ENCODE measurements around the gene USH2A. TPM values are rescaled to one million over a fixed set of nuclear protein-coding genes. Genes with fewer than 3 reads are reported as not detected.

The USH2A gene
- total RNA-seq, 3 donors from 2014 or later: not detected

DNA sequence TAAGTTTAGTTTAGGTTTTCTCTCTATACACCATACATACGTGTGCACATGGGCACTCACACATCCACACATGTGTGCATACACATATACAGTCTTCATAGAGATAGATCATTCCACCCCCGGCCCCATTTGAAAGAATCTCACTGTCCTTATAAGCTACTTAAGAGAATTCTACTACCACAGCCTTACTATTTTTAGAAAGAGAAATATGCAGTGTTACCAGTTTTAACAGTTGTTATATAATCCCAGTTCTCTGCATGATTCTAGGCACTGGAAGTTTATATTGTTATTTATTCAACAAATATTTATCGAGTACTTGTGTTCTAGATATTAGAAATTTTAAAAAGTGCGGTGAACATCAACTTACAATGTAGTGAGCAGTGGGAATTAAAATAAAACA, 814.6 kb downstream of the USH2A start:
- H3K4me1 Mint-ChIP-seq (ENCODE audit: low read depth): no peaks in the 10 kb centered on the region
- H3K4me3 Mint-ChIP-seq: no peak overlapping the region
- peaks cover 14% of the 10 kb centered on the region for H3K36me3 Mint-ChIP-seq (ENCODE audit: insufficient read depth)
- H3K27me3 Mint-ChIP-seq (ENCODE audit: low read depth): no peaks in the 10 kb centered on the region
- H3K9me3 Mint-ChIP-seq: no peaks in the 10 kb centered on the region
- DNase-seq (no peak), ATAC-seq (no peak)

DNA sequence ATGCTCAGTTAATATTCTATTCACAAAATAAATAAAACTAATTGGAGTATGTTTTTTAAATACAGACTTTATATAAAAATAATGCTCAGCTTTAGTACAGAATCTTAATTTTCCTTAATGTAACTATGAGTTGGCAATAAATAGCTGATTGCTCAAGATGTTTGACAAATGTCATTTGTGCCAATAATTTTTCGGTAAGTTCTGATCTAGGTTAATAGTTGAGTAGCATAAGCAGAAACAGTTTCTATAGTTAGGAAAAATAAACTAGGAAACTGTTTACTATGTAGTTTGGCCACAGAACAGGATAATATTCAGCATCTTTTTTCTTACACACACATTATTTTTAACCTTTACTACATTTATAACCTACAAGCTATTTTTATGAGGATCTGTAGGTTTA, 815.8 kb downstream of the USH2A start:
- no peak for DNase-seq
- Mint-ChIP-seq H3K4me1 (ENCODE audit: low read depth) (no peaks in the 10 kb centered on the region), H3K9me3 (no peaks in the 10 kb centered on the region), H3K27me3 (ENCODE audit: low read depth) (no peaks in the 10 kb centered on the region), H3K4me3 (no peak overlapping the region), H3K36me3 (ENCODE audit: insufficient read depth) (peaks cover 8% of the 10 kb centered on the region)
- no peak for ATAC-seq

DNA sequence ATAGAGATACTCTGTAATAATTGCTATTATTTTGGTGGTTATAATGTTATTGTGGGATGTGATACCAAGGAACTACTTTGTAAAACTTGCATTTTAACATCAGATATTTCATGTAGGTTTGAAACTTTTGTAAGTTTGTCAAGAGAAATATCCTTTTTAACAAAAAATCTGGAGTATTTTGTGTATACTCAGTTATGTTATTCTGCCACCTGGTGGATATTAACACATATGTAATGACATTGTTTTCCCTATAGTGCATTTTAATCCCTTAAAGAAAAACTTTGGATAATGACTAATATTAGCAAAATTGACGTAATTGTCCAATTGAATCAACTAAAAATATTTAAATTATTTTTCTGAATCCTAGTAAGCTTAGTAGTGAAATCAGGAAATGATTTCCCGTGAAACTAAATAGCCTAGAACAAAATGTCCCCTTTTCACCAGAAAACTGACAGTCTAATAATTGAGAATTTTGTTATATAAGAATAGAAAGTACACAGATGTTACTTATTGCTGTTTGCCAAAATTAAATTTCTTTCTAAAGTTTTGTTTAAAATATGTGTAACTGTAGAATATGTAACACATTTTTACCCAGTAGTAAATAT, 816.6 kb downstream of the USH2A start:
- H3K36me3 Mint-ChIP-seq (ENCODE audit: insufficient read depth): peaks cover 7% of the 10 kb centered on the region
- H3K9me3 Mint-ChIP-seq: no peaks in the 10 kb centered on the region
- ATAC-seq (no peak), DNase-seq (no peak)
- no peaks in the 10 kb centered on the region for H3K27me3 Mint-ChIP-seq (ENCODE audit: low read depth)
- H3K4me3 Mint-ChIP-seq: no peak overlapping the region
- H3K4me1 Mint-ChIP-seq (ENCODE audit: low read depth): no peaks in the 10 kb centered on the region

DNA sequence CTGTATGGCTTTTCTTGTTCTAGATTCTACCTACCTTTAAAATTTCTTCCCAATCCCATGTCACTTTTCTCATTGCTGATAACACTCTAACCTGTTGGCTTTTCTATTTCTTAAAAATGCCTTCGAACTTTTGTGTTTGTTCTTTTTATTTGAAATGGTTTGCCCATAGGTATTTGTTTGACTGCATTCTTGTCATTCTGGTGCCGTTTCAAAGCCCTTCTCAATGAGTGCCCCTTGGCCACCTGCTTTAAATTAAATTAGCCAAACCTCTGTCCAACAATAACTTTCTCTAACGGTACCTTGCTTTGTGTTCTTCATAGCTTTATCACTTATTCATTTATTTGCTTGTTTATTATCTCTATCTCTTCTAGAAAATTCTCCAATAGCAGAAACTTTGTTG, 817.2 kb downstream of the USH2A start:
- Mint-ChIP-seq H3K9me3 (no peaks in the 10 kb centered on the region), H3K27me3 (ENCODE audit: low read depth) (no peaks in the 10 kb centered on the region), H3K4me1 (ENCODE audit: low read depth) (no peaks in the 10 kb centered on the region), H3K36me3 (ENCODE audit: insufficient read depth) (peaks cover 7% of the 10 kb centered on the region), H3K4me3 (no peak overlapping the region)
- ATAC-seq (no peak), DNase-seq (no peak)

DNA sequence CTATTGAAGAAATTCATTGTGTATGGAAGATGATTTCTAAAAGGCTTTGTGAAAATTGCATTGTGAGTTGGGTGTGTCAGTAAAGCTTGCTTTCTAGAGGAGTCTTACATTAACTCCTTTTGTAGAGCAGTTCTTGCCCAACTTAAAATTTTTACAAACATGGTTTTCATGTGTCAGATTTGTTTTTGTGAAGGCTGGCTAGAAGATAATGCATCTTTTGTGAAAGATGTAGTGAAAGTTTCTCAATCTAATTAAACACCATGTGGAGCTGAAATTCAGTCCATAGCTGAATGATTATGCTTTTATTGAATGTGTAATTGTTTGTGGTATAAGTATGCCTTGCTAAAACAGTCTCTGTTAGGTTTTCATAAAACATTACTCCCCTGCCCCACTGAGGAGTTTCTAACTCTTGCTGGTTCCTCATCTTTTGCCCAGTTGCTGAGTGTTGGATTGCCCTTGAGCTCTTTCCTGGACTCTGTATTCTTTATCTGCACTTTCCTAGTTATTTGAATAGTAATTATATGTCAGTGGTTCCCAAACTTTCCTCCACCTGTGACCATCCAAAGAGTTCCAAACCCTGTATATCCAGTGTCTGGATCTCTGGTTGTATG, 818.1 kb downstream of the USH2A start:
- no peak for ATAC-seq
- Mint-ChIP-seq H3K4me3 (no peak overlapping the region), H3K4me1 (ENCODE audit: low read depth) (no peaks in the 10 kb centered on the region), H3K36me3 (ENCODE audit: insufficient read depth) (peaks cover 7% of the 10 kb centered on the region), H3K9me3 (no peaks in the 10 kb centered on the region), H3K27me3 (ENCODE audit: low read depth) (no peaks in the 10 kb centered on the region)
- no peak for DNase-seq

DNA sequence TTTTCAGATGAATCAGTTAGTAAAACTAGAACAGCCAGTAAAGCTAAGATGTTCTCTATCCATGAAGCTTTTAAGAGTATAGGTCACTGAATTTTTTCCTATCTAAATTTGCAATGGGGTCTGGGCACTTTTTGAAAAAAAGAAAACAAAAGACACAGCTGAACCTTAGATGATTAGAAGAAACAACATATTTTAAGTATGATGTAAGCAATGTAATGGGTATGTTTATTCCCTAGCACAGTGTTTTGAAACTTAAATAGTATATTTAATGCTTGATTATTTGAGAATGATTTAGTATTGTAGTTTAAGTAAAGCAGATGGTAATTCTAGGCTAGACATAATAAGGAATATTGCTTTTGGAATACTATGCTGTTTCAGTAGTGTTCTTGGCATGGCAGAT, 819.9 kb downstream of the USH2A start:
- Mint-ChIP-seq H3K27me3 (ENCODE audit: low read depth) (no peaks in the 10 kb centered on the region), H3K9me3 (no peaks in the 10 kb centered on the region), H3K36me3 (ENCODE audit: insufficient read depth) (peaks cover 2% of the 10 kb centered on the region), H3K4me1 (ENCODE audit: low read depth) (no peaks in the 10 kb centered on the region), H3K4me3 (no peak overlapping the region)
- ATAC-seq: no peak
- no peak for DNase-seq

DNA sequence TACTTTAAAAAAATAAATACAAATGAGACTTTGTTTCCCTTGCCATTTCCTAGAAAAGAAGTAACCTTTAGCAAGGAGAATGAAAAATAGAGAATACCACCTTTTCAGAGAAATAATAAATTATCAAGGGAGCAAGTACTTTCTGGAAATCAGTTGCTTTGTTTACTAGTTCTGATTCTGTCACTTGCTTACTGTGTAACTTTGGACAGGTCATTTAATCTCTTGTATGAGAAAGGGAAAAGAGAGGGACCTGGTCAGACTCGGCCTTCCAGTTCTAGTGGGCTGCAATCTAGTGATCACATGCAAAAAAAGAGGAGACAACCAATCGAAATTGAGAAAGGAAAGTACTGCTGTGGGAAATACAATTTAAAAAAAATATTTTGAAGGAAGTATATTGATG, 822.0 kb downstream of the USH2A start:
- no peak for ATAC-seq
- Mint-ChIP-seq H3K27me3 (ENCODE audit: low read depth) (no peaks in the 10 kb centered on the region), H3K36me3 (ENCODE audit: insufficient read depth) (no peaks in the 10 kb centered on the region), H3K9me3 (no peaks in the 10 kb centered on the region), H3K4me3 (no peak overlapping the region), H3K4me1 (ENCODE audit: low read depth) (no peaks in the 10 kb centered on the region)
- DNase-seq: no peak

DNA sequence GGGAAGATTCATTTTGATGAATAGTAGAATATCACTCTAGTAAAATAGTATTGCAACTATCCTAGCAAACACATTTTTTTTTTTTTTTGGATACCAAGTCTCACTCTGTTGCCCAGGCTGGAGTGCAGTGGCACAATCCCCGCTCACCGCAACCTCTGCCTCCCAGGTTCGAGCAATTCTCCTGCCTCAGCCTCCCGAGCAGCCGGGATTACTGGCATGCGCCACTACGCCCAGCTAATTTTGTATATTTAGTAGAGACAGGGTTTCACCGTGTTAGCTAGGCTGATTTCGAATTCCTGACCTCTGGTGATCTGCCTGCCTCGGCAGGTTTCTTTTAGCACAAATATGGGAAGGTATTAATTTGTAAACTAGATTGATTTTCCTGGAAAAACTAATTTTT, 822.4 kb downstream of the USH2A start:
- Mint-ChIP-seq H3K27me3 (ENCODE audit: low read depth) (no peaks in the 10 kb centered on the region), H3K4me1 (ENCODE audit: low read depth) (no peaks in the 10 kb centered on the region), H3K9me3 (no peaks in the 10 kb centered on the region), H3K4me3 (no peak overlapping the region), H3K36me3 (ENCODE audit: insufficient read depth) (no peaks in the 10 kb centered on the region)
- no peak for ATAC-seq
- DNase-seq: no peak

DNA sequence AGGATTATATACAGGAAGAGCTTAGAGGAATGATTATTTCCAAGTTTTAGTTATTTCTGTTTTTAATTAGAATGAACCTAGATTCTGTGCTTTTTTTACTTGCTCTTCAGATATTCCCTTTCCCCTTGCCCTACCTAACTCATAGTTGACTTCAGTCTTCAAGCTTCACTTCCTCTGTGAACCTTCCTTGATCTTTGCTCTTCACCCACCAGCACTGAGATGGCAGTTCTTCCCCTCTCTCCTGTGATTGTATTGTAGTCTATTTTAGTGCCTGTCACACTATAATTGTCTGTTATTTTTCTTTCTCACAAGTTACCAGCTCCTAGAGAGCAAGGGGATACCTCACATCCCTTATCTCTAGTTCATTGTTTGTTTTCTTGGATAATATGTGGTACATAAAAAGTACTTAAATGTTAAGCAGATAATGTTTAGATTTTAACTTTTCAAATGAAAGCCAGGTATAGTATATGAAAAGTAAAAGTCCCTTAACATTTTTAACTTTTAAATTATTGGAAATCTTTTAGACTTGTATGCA, 822.9 kb downstream of the USH2A start:
- DNase-seq (no peak), ATAC-seq (no peak)
- Mint-ChIP-seq H3K9me3 (no peaks in the 10 kb centered on the region), H3K36me3 (ENCODE audit: insufficient read depth) (no peaks in the 10 kb centered on the region), H3K27me3 (ENCODE audit: low read depth) (no peaks in the 10 kb centered on the region), H3K4me3 (no peak overlapping the region), H3K4me1 (ENCODE audit: low read depth) (no peaks in the 10 kb centered on the region)

DNA sequence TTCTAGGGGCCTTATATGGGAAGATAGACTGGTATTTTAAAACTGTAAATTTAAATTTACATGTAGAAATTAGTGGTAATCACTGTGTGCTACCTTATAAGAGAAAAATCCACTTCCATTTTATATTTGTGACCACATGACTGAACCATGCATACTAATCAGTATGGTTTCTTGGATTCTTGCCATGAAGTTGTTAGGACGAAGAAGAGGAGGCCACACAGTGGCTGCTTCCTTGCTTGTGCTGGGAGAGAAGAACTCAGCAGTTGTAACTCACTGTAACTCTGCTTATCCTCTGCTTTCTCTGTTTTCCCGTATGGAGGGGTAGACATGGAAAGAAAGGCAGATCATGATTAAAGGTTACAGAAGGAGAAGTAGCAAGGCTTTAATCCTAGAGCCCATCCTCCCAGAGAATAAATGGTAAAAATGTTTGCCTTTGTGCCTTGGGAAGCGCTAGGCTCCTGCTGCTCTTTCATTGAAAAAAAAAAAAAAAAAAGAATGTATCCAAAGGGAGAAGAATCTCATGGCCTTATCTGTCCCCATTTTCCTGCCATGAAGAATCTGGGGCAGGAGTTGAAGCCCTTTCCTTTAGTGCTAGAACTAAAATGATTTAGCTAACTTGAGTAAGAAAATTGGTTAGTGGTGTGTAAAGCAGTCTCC, 823.7 kb downstream of the USH2A start:
- no peak for DNase-seq
- no peaks in the 10 kb centered on the region for H3K36me3 Mint-ChIP-seq (ENCODE audit: insufficient read depth)
- no peak overlapping the region for H3K4me3 Mint-ChIP-seq
- no peaks in the 10 kb centered on the region for H3K9me3 Mint-ChIP-seq
- H3K4me1 Mint-ChIP-seq (ENCODE audit: low read depth): no peaks in the 10 kb centered on the region
- no peaks in the 10 kb centered on the region for H3K27me3 Mint-ChIP-seq (ENCODE audit: low read depth)
- ATAC-seq: no peak

DNA sequence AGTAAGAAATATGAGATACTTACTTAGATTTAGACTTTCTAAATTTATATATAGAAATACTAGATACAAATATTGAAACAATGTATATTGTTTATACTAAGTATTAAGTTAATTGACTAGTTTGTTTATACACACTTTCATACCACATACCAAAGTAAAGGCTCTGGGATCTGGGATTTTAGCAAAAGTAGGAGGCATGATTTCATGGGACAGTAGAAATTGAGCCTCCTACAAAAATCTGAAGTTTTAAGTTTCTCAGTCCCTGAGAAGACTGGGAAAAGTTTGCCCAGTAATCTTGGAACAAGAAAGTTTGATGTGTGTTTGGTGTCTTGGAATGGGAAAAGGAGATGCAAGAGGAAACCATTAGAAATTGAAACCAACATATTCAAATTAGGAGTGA, 825.3 kb downstream of the USH2A start:
- H3K4me1 Mint-ChIP-seq (ENCODE audit: low read depth): no peaks in the 10 kb centered on the region
- ATAC-seq: no peak
- peaks cover 1% of the 10 kb centered on the region for H3K36me3 Mint-ChIP-seq (ENCODE audit: insufficient read depth)
- H3K9me3 Mint-ChIP-seq: no peaks in the 10 kb centered on the region
- no peak overlapping the region for H3K4me3 Mint-ChIP-seq
- no peak for DNase-seq
- no peaks in the 10 kb centered on the region for H3K27me3 Mint-ChIP-seq (ENCODE audit: low read depth)

DNA sequence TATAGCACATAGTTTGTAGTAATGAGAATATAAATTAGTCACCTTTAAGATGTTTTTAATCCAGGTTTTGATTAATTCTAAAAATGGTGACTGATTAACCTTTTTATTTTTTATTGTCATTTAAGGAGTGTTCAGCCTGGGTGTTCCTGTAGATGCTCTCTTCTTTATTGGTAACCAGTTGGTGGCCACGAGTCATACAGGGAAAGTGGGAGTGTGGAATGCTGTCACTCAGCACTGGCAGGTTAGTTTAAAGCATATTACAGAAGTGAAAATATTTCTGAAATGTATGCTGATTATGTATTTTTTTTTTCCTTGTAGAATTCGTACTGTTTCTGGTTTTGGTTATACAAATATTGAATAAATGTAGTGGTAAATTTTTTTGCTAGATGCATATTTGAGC, 828.0 kb downstream of the USH2A start:
- Mint-ChIP-seq H3K36me3 (ENCODE audit: insufficient read depth) (peaks cover 5% of the 10 kb centered on the region), H3K9me3 (no peaks in the 10 kb centered on the region), H3K4me1 (ENCODE audit: low read depth) (no peaks in the 10 kb centered on the region), H3K4me3 (no peak overlapping the region), H3K27me3 (ENCODE audit: low read depth) (no peaks in the 10 kb centered on the region)
- DNase-seq: no peak
- no peak for ATAC-seq

DNA sequence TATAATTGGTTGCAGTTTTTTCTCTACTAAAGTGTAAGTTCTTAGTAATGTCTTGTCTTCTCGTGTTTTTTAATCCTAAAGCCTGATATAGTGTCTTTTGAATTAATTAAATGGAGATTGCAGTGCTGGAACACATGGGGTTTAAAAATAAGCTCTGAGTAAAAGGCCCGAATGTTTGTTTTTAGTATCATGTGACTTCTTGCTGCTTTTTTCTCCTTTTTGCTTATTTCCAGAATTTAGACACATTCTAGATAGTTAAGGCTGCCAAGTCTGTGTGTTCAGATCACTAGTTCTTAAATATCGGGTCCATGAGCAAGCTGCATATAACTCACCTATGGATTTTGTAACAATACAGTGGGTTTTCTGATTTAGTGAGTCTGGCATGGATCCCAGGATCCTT, 828.6 kb downstream of the USH2A start:
- no peaks in the 10 kb centered on the region for H3K9me3 Mint-ChIP-seq
- H3K4me3 Mint-ChIP-seq: no peak overlapping the region
- no peaks in the 10 kb centered on the region for H3K27me3 Mint-ChIP-seq (ENCODE audit: low read depth)
- H3K36me3 Mint-ChIP-seq (ENCODE audit: insufficient read depth): peaks cover 6% of the 10 kb centered on the region
- ATAC-seq (no peak), DNase-seq (no peak)
- H3K4me1 Mint-ChIP-seq (ENCODE audit: low read depth): no peaks in the 10 kb centered on the region

DNA sequence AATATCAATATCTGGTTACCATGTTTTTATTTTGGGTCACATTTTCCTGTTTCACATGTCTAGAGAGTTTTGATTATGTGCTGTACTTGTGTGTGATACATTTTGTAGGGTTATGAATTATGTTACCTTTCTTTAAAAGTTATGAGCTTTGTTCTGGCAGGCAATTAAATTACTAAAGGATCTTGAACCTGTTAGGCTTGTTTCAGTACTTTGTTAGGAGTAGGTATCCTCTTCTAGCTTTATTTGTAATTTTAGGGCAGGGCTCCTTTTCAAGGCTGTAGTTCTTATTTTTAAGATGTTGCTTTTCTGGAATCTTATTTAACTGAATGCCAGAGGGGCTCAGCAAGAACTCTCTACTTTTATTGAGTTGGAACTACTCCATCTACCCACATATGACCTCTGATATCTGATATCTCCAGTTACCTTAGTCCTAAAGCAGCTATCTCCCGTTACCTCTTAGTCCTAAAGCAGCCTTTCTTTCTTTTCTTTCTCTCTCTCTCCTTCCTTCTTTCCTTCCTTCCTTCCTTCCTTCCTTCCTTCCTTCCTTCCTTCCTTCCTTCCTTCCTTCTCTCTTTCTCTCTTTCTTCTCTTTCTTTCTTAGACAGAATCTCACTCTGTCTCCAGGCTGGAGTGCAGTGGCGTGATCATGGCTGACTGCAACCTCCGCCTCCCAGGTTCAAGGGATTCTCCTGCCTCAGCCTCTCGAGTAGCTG, 832.3 kb downstream of the USH2A start:
- Mint-ChIP-seq H3K27me3 (ENCODE audit: low read depth) (no peaks in the 10 kb centered on the region), H3K4me3 (no peak overlapping the region), H3K4me1 (ENCODE audit: low read depth) (no peaks in the 10 kb centered on the region), H3K36me3 (ENCODE audit: insufficient read depth) (peaks cover 9% of the 10 kb centered on the region), H3K9me3 (no peaks in the 10 kb centered on the region)
- ATAC-seq: no peak
- DNase-seq: no peak
